Transverse colon (tissue), 4 donors: Measurements from ENCODE around the gene PITX1. TPM values are rescaled to one million over a fixed set of nuclear protein-coding genes. Genes with fewer than 3 reads are reported as not detected.

ENCODE experiments used
- DNase-seq: peaks from one replicate; pipeline ENCODE4 v3.0.0-alpha.2; 2019
- H3K27ac ChIP-seq, 4 donors: fragments of 200-600 bp; sonication (generic); 2 replicates each; pipeline ENCODE4 v1.5.1; 2016 to 2018; ENCODE audit warnings: inconsistent platforms in 4 of 4
- H3K27me3 ChIP-seq: fragments of 200-600 bp; sonication (generic); 2 replicates; pipeline ENCODE4 v1.5.1; 2017; ENCODE audit warnings: inconsistent platforms
- H3K36me3 ChIP-seq, 4 donors: fragments of 200-600 bp; sonication (generic); 2 replicates each; pipeline ENCODE4 v1.5.1; 2017 to 2019; ENCODE audit warnings: inconsistent platforms in 4 of 4
- H3K4me1 ChIP-seq, 4 donors: fragments of 200-600 bp; sonication (generic); 2 replicates each; pipeline ENCODE4 v1.5.1; 2017 to 2020; ENCODE audit warnings: inconsistent platforms in 4 of 4
- H3K4me3 ChIP-seq, 4 donors: fragments of 200-600 bp; sonication (generic); 1 replicate in 1 of 4; 2 replicates in 3 of 4; pipeline versions ENCODE4 v1.5.1 to v1.6.1; 2017 to 2019; ENCODE audit warnings: inconsistent platforms in 4 of 4
- H3K9me3 ChIP-seq, 2 donors: fragments of 200-600 bp; sonication (generic); 2 replicates each; pipeline ENCODE4 v1.5.1; 2017 to 2019; ENCODE audit warnings: inconsistent platforms in 2 of 2
- CTCF ChIP-seq, 5 experiments: fragments of 200-600 bp in 3 of 5; fragments of 450-650 bp in 2 of 5; sonication (generic) in 3 of 5; IDR thresholded peaks; 1 replicate in 2 of 5; 2 replicates in 3 of 5; pipeline ENCODE4 v1.5.1; 2016 to 2017; ENCODE audit warnings: antibody characterized with exemption in 5 of 5, inconsistent platforms in 3 of 5, mild to moderate bottlenecking in 2 of 5, moderate library complexity in 1 of 5
- EP300 ChIP-seq: sonication (generic); formaldehyde crosslinking; IDR thresholded peaks from one replicate; pipeline ENCODE4 v1.6.1; 2017; ENCODE audit warnings: antibody characterized with exemption, low read depth
- POLR2A ChIP-seq: fragments of 450-650 bp; IDR thresholded peaks from one replicate; pipeline ENCODE4 v1.6.1; 2016; ENCODE audit warnings: antibody characterized with exemption, mild to moderate bottlenecking, moderate library complexity
- POLR2AphosphoS5 ChIP-seq, 3 donors: sonication (generic); formaldehyde crosslinking; IDR thresholded peaks; one replicate each; pipeline ENCODE4 v1.6.1; 2016; ENCODE audit warnings: antibody characterized with exemption in 3 of 3
- whole genome bisulfite sequencing, 2 donors: methylation state at CpG; one replicate each; pipeline ENCODE4 v1.1.5; 2018; ENCODE audit warnings: low coverage in 1 of 2; 5-methylcytosine and 5-hydroxymethylcytosine counted together
- in situ Hi-C, 4 donors: fragments of 200-750 bp; cut with MboI; loops; one replicate each; pipeline versions ENCODE4 v1.15.0 to v1.15.1; 2017; ENCODE audit warnings: low sequenced_read_pairs in 3 of 4, low pct_ligation_motif_present in 1 of 4, low pct_unique_long_range_greater_than_20kb in 1 of 4
- intact Hi-C: fragments of 100-400 bp; cut with DNase I; formaldehyde crosslinking; loops from one replicate; pipeline ENCODE4 v1.15.1; 2023; ENCODE audit warnings: low total_unique reads
- total RNA-seq, 4 donors: library from RNA; depleted of rRNA; stranded (reverse); fragments of >200 nt; gene quantifications; one replicate each; pipeline ENCODE4 v1.1.0, GENCODE V29; 2016

Gene PITX1
- total RNA-seq, 4 donors from 2014 or later = 3.7 to 13.9 (median 8.4) TPM

GRCh38 chr5:135041145-135041587 is 7.1 kb upstream of the PITX1 start:
- in situ Hi-C loops = loop anchor here in 1 of 4 donors (25.0 kb wide), 1 partner anchor 146 kb away; no protein-coding TSS in a partner anchor
- Histone ChIP-seq H3K27me3 (peaks cover 94% of the 10 kb centered on the region), H3K9me3 (no peaks in the 10 kb centered on the region), H3K4me3 (no peak overlapping the region), H3K4me1 (peaks cover 6 to 24% (median 17%) of the 10 kb centered on the region in 4 donors), H3K27ac (no peak overlapping the region), H3K36me3 (no peaks in the 10 kb centered on the region)
- 53 to 67% methylated on average over 1 to 12 of the region's 12 CpGs for WGBS, 2 donors
- DNase-seq = no peak
- no peak for TF ChIP-seq CTCF (IDR thresholded peaks at IDR 0.05)
- TF ChIP-seq POLR2A = no peak
- no peak for TF ChIP-seq EP300
- TF ChIP-seq POLR2AphosphoS5 (IDR thresholded peaks at IDR 0.05) = no peak
- intact Hi-C loops = no loop called here

- no peak for DNase-seq
- H3K4me3 ChIP-seq = no peak overlapping the region
- 29% methylated on average over 34 of the region's 51 CpGs; no CpG with 5 or more reads in 1 of the 2 donors for WGBS, 2 donors
- H3K36me3 ChIP-seq = no peaks in the 10 kb centered on the region
- in situ Hi-C loops = loop anchor here in 1 of 4 donors (25.0 kb wide), 1 partner anchor 147 kb away; no protein-coding TSS in a partner anchor
- H3K4me1 ChIP-seq = peaks cover 6 to 24% (median 17%) of the 10 kb centered on the region in 4 donors
- TF ChIP-seq CTCF (IDR thresholded peaks at IDR 0.05) (no peak), POLR2AphosphoS5 (IDR thresholded peaks at IDR 0.05) (no peak), EP300 (no peak), POLR2A (no peak)
- H3K27me3 ChIP-seq = peaks cover 95% of the 10 kb centered on the region
- no peaks in the 10 kb centered on the region for H3K9me3 ChIP-seq
- intact Hi-C loops = no loop called here
- no peak overlapping the region for H3K27ac ChIP-seq
Observed at GRCh38 chr5:135040333-135041144, 6.5 kb upstream of the PITX1 start.

GRCh38 chr5:135040034-135040332 is 6.0 kb upstream of the PITX1 start:
- Histone ChIP-seq H3K4me3 (peak overlapping the region in 1 of 4 donors; percentile 50), H3K27me3 (peaks cover 95% of the 10 kb centered on the region)

More at GRCh38 chr5:135040034-135040332, 6.0 kb upstream of the PITX1 start:
- intact Hi-C loops = no loop called here
- no peak for DNase-seq
- TF ChIP-seq POLR2A = no peak
- TF ChIP-seq EP300 = no peak
- TF ChIP-seq POLR2AphosphoS5 (IDR thresholded peaks at IDR 0.05) = no peak
- TF ChIP-seq CTCF (IDR thresholded peaks at IDR 0.05) = no peak
- Histone ChIP-seq H3K36me3 (no peaks in the 10 kb centered on the region), H3K27ac (peak overlapping the region in 3 of 4 donors; percentile 36 to 85 (median 54)), H3K9me3 (no peaks in the 10 kb centered on the region), H3K4me1 (peaks cover 6 to 24% (median 17%) of the 10 kb centered on the region in 4 donors)
- 15% methylated on average over 4 of the region's 11 CpGs; no CpG with 5 or more reads in 1 of the 2 donors for WGBS, 2 donors
- in situ Hi-C loops = loop anchor here in 1 of 4 donors (25.0 kb wide), 1 partner anchor 147 kb away; no protein-coding TSS in a partner anchor
